Tibial artery (tissue), 4 donors: ENCODE data around the gene CDRT15L2.
"Not testable (repeated sequence)": the region's sequence is repeated elsewhere in the genome, so short reads cannot be mapped to it uniquely, and the experiment has no call there.

Experiments used
- DNase-seq, 2 donors: peaks; one replicate each; pipeline ENCODE4 v3.0.0-alpha.2; 2019
- H3K27ac ChIP-seq, 2 donors: fragments of 200-600 bp; sonication (generic) in 1 of 2; 1 replicate in 1 of 2; 2 replicates in 1 of 2; pipeline ENCODE4 v1.5.1; 2018 to 2019; ENCODE audit warnings: mild to moderate bottlenecking in 1 of 2
- H3K27me3 ChIP-seq, 2 donors: fragments of 200-600 bp; sonication (generic) in 1 of 2; one replicate each; pipeline versions ENCODE4 v1.5.1 to v1.6.0; 2016 to 2019
- H3K36me3 ChIP-seq, 3 donors: fragments of 200-600 bp; sonication (generic) in 2 of 3; one replicate each; pipeline ENCODE4 v1.5.1; 2016 to 2019; ENCODE audit warnings: mild to moderate bottlenecking in 2 of 3
- H3K4me1 ChIP-seq, 4 donors: fragments of 200-600 bp; sonication (generic) in 2 of 4; 1 replicate in 3 of 4; 2 replicates in 1 of 4; pipeline ENCODE4 v1.5.1; 2016 to 2019
- H3K4me3 ChIP-seq, 2 donors: fragments of 200-600 bp; sonication (generic) in 1 of 2; 1 replicate in 1 of 2; 2 replicates in 1 of 2; pipeline ENCODE4 v1.5.1; 2018 to 2019; ENCODE audit warnings: mild to moderate bottlenecking in 2 of 2
- H3K9me3 ChIP-seq, 3 donors: fragments of 200-600 bp; sonication (generic) in 1 of 3; one replicate each; pipeline ENCODE4 v1.5.1; 2016 to 2019
- CTCF ChIP-seq, 2 experiments: fragments of 200-600 bp in 1 of 2; fragments of 450-650 bp in 1 of 2; IDR thresholded peaks; one replicate each; pipeline ENCODE4 v1.5.1; 2017 to 2019; ENCODE audit warnings: antibody characterized with exemption in 2 of 2, mild to moderate bottlenecking in 1 of 2, moderate library complexity in 1 of 2
- intact Hi-C: fragments of 100-400 bp; cut with DNase I; formaldehyde crosslinking; loops from one replicate; pipeline ENCODE4 v1.15.0; 2023; ENCODE audit warnings: low total_unique reads

CDRT15L2 gene

GRCh38 chr17:20562587-20562986 lies 16.9 kb upstream of the CDRT15L2 start:
- intact Hi-C loops: no loop called here
- TF ChIP-seq CTCF (IDR thresholded peaks at IDR 0.05): no peak
- H3K27me3 ChIP-seq: peaks cover 0 to 3% of the 10 kb centered on the region in 2 donors
- no peak overlapping the region for H3K4me3 ChIP-seq
- DNase-seq: no peak
- H3K9me3 ChIP-seq: no peaks in the 10 kb centered on the region
- no peaks in the 10 kb centered on the region for H3K36me3 ChIP-seq
- no peak overlapping the region for H3K27ac ChIP-seq
- no peaks in the 10 kb centered on the region for H3K4me1 ChIP-seq

GRCh38 chr17:20565245-20565644 lies 14.3 kb upstream of the CDRT15L2 start:
- intact Hi-C loops, H3K36me3 ChIP-seq, H3K9me3 ChIP-seq, H3K27me3 ChIP-seq, H3K4me1 ChIP-seq, H3K27ac ChIP-seq, H3K4me3 ChIP-seq, DNase-seq: not testable (repeated sequence)

- Histone ChIP-seq H3K4me1 (no peaks in the 10 kb centered on the region), H3K9me3 (no peaks in the 10 kb centered on the region), H3K4me3 (no peak overlapping the region), H3K36me3 (no peaks in the 10 kb centered on the region), H3K27ac (no peak overlapping the region), H3K27me3 (peaks cover 0 to 3% of the 10 kb centered on the region in 2 donors)
- no peak for DNase-seq
- intact Hi-C loops: no loop called here
- no peak for TF ChIP-seq CTCF (IDR thresholded peaks at IDR 0.05)
Observed at GRCh38 chr17:20565711-20566110, 13.8 kb upstream of the CDRT15L2 start.

- H3K9me3 ChIP-seq, intact Hi-C loops, H3K36me3 ChIP-seq, H3K27ac ChIP-seq, DNase-seq, H3K4me1 ChIP-seq, H3K27me3 ChIP-seq, H3K4me3 ChIP-seq: not testable (repeated sequence)
Observed at GRCh38 chr17:20566736-20567135, 12.8 kb upstream of the CDRT15L2 start.

GRCh38 chr17:20567421-20567820 lies 12.1 kb upstream of the CDRT15L2 start:
- intact Hi-C loops, H3K27me3 ChIP-seq, DNase-seq: not testable (repeated sequence)

GRCh38 chr17:20568604-20569003 lies 10.9 kb upstream of the CDRT15L2 start:
- H3K36me3 ChIP-seq, H3K9me3 ChIP-seq, H3K4me1 ChIP-seq, H3K27me3 ChIP-seq, DNase-seq, H3K4me3 ChIP-seq, intact Hi-C loops, H3K27ac ChIP-seq: not testable (repeated sequence)

More at GRCh38 chr17:20567421-20567820, 12.1 kb upstream of the CDRT15L2 start:
- not testable (repeated sequence) for H3K4me1 ChIP-seq, H3K4me3 ChIP-seq, H3K27ac ChIP-seq, H3K36me3 ChIP-seq, H3K9me3 ChIP-seq

GRCh38 chr17:20571653-20572052 lies 7.9 kb upstream of the CDRT15L2 start:
- H3K27ac ChIP-seq, intact Hi-C loops: not testable (repeated sequence)

GRCh38 chr17:20573216-20573615 lies 6.3 kb upstream of the CDRT15L2 start:
- DNase-seq, H3K27me3 ChIP-seq, H3K27ac ChIP-seq, intact Hi-C loops, H3K9me3 ChIP-seq, H3K4me1 ChIP-seq, H3K4me3 ChIP-seq, H3K36me3 ChIP-seq: not testable (repeated sequence)

More at GRCh38 chr17:20571653-20572052, 7.9 kb upstream of the CDRT15L2 start:
- H3K4me3 ChIP-seq, DNase-seq, H3K27me3 ChIP-seq, H3K4me1 ChIP-seq, H3K36me3 ChIP-seq, H3K9me3 ChIP-seq: not testable (repeated sequence)

- H3K27me3 ChIP-seq, DNase-seq, H3K36me3 ChIP-seq, H3K4me1 ChIP-seq, intact Hi-C loops, H3K27ac ChIP-seq, H3K4me3 ChIP-seq, H3K9me3 ChIP-seq: not testable (repeated sequence)
Observed at GRCh38 chr17:20575071-20575470, 4.5 kb upstream of the CDRT15L2 start.

- H3K27me3 ChIP-seq, H3K36me3 ChIP-seq, H3K4me3 ChIP-seq, H3K9me3 ChIP-seq, intact Hi-C loops, DNase-seq, H3K4me1 ChIP-seq, H3K27ac ChIP-seq: not testable (repeated sequence)
Observed at GRCh38 chr17:20583891-20584577, 4.5 kb downstream of the CDRT15L2 start.

- H3K36me3 ChIP-seq, H3K27me3 ChIP-seq, H3K4me3 ChIP-seq, H3K4me1 ChIP-seq, intact Hi-C loops, H3K27ac ChIP-seq, DNase-seq, H3K9me3 ChIP-seq: not testable (repeated sequence)
Observed at GRCh38 chr17:20588744-20589453, 9.4 kb downstream of the CDRT15L2 start.

- H3K4me1 ChIP-seq, H3K9me3 ChIP-seq, intact Hi-C loops, DNase-seq, H3K27ac ChIP-seq, H3K27me3 ChIP-seq, H3K36me3 ChIP-seq, H3K4me3 ChIP-seq: not testable (repeated sequence)
Observed at GRCh38 chr17:20589454-20589810, 9.9 kb downstream of the CDRT15L2 start.
